Measurements from ENCODE around the gene F2R. TPM values are rescaled to one million over a fixed set of nuclear protein-coding genes. Genes with fewer than 3 reads are reported as not detected.

F2R gene
- total and polyA plus RNA-seq, 2 donors: 3.7 to 6.7 TPM

DNA sequence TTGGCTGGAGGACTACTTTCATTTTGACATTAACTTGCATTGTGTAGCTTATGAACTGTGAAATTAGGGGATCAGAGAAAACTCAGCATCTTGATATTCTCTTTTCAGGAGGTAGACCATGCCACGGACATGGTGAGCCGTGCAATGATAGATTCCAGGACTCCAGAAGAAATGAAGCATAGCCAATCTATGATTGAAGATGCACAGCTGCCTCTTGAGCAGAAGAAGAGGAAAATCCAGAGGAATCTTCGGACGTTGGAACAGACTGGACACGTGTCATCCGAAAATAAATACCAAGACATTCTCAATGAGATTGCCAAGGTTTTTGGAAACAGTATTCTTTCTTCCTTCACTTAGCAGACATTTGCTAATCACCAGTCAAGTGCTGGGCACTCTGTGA is 20.6 kb upstream of the F2R start:
- no peak for DNase-seq (ENCODE audit: low read depth in 6 of 9, low spot score in 9 of 9)
- Histone ChIP-seq H3K4me3 (ENCODE audit: low read length in 2 of 2) (no peak overlapping the region), H3K27ac (ENCODE audit: low read depth in 1 of 2, low read length in 1 of 2) (no peak overlapping the region), H3K27me3 (ENCODE audit: control insufficient read depth in 2 of 2, insufficient read depth in 1 of 2, low read length in 1 of 2) (no peaks in the 10 kb centered on the region), H3K4me1 (ENCODE audit: control insufficient read depth in 2 of 2, insufficient read depth in 2 of 2, low read length in 2 of 2) (no peaks in the 10 kb centered on the region), H3K36me3 (ENCODE audit: control insufficient read depth in 2 of 2, insufficient read depth in 2 of 2, low read length in 1 of 2) (peaks cover 0 to 9% of the 10 kb centered on the region in 2 donors), H3K9me3 (ENCODE audit: control insufficient read depth in 2 of 2, insufficient read depth in 1 of 2, low read length in 1 of 2) (no peaks in the 10 kb centered on the region)
- WGBS: 96% methylated on average over 6 of the region's 6 CpGs

- no peaks in the 10 kb centered on the region for H3K27me3 ChIP-seq (ENCODE audit: control insufficient read depth in 2 of 2, insufficient read depth in 1 of 2, low read length in 1 of 2)
- 100% methylated on average over 1 of the region's 1 CpG for WGBS
- peaks cover 0 to 15% of the 10 kb centered on the region in 2 donors for H3K36me3 ChIP-seq (ENCODE audit: control insufficient read depth in 2 of 2, insufficient read depth in 2 of 2, low read length in 1 of 2)
- DNase-seq (ENCODE audit: low read depth in 6 of 9, low spot score in 9 of 9): no peak
- H3K9me3 ChIP-seq (ENCODE audit: control insufficient read depth in 2 of 2, insufficient read depth in 1 of 2, low read length in 1 of 2): no peaks in the 10 kb centered on the region
- H3K4me1 ChIP-seq (ENCODE audit: control insufficient read depth in 2 of 2, insufficient read depth in 2 of 2, low read length in 2 of 2): no peaks in the 10 kb centered on the region
- H3K4me3 ChIP-seq (ENCODE audit: low read length in 2 of 2): no peak overlapping the region
- no peak overlapping the region for H3K27ac ChIP-seq (ENCODE audit: low read depth in 1 of 2, low read length in 1 of 2)
These were observed 19.7 kb upstream of the F2R start for GRCh38 chr5:76696251-76696650.

GRCh38 chr5:76697670-76698069 is 18.3 kb upstream of the F2R start:
- no peaks in the 10 kb centered on the region for H3K9me3 ChIP-seq (ENCODE audit: control insufficient read depth in 2 of 2, insufficient read depth in 1 of 2, low read length in 1 of 2)
- no peak overlapping the region for H3K27ac ChIP-seq (ENCODE audit: low read depth in 1 of 2, low read length in 1 of 2)
- H3K36me3 ChIP-seq (ENCODE audit: control insufficient read depth in 2 of 2, insufficient read depth in 2 of 2, low read length in 1 of 2): peaks cover 0 to 17% of the 10 kb centered on the region in 2 donors
- no peaks in the 10 kb centered on the region for H3K4me1 ChIP-seq (ENCODE audit: control insufficient read depth in 2 of 2, insufficient read depth in 2 of 2, low read length in 2 of 2)
- H3K4me3 ChIP-seq (ENCODE audit: low read length in 2 of 2): no peak overlapping the region
- no peak for DNase-seq (ENCODE audit: low read depth in 6 of 9, low spot score in 9 of 9)
- WGBS: 96% methylated on average over 5 of the region's 5 CpGs
- no peaks in the 10 kb centered on the region for H3K27me3 ChIP-seq (ENCODE audit: control insufficient read depth in 2 of 2, insufficient read depth in 1 of 2, low read length in 1 of 2)

DNA sequence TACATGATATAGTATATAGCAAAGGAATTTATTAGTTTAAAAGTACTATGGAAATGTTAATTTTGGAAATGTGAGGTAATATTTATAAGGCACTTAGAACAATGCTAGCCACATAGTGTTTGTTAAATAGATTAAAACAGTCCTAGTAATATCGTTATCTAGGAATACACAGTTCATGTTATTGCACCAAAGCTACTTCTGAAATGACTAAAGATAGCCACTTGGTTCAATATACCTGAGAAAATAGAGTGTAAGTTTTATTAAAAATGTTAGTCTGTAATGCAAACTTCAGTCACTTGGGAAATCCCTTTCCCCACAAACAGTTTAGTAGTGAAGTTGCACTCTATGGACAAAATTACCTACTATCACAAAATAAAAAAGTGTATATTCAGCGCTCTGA is 15.4 kb upstream of the F2R start:
- H3K27ac ChIP-seq (ENCODE audit: low read depth in 1 of 2, low read length in 1 of 2): no peak overlapping the region
- H3K27me3 ChIP-seq (ENCODE audit: control insufficient read depth in 2 of 2, insufficient read depth in 1 of 2, low read length in 1 of 2): no peaks in the 10 kb centered on the region
- H3K4me3 ChIP-seq (ENCODE audit: low read length in 2 of 2): no peak overlapping the region
- no peaks in the 10 kb centered on the region for H3K4me1 ChIP-seq (ENCODE audit: control insufficient read depth in 2 of 2, insufficient read depth in 2 of 2, low read length in 2 of 2)
- H3K9me3 ChIP-seq (ENCODE audit: control insufficient read depth in 2 of 2, insufficient read depth in 1 of 2, low read length in 1 of 2): no peaks in the 10 kb centered on the region
- H3K36me3 ChIP-seq (ENCODE audit: control insufficient read depth in 2 of 2, insufficient read depth in 2 of 2, low read length in 1 of 2): peaks cover 0 to 15% of the 10 kb centered on the region in 2 donors
- 96% methylated on average over 2 of the region's 2 CpGs for WGBS
- no peak for DNase-seq (ENCODE audit: low read depth in 6 of 9, low spot score in 9 of 9)

- Histone ChIP-seq H3K4me1 (ENCODE audit: control insufficient read depth in 2 of 2, insufficient read depth in 2 of 2, low read length in 2 of 2) (no peaks in the 10 kb centered on the region), H3K27me3 (ENCODE audit: control insufficient read depth in 2 of 2, insufficient read depth in 1 of 2, low read length in 1 of 2) (no peaks in the 10 kb centered on the region), H3K27ac (ENCODE audit: low read depth in 1 of 2, low read length in 1 of 2) (no peak overlapping the region), H3K36me3 (ENCODE audit: control insufficient read depth in 2 of 2, insufficient read depth in 2 of 2, low read length in 1 of 2) (peaks cover 0 to 10% of the 10 kb centered on the region in 2 donors), H3K9me3 (ENCODE audit: control insufficient read depth in 2 of 2, insufficient read depth in 1 of 2, low read length in 1 of 2) (no peaks in the 10 kb centered on the region), H3K4me3 (ENCODE audit: low read length in 2 of 2) (no peak overlapping the region)
- WGBS: 92% methylated on average over 2 of the region's 2 CpGs
- DNase-seq (ENCODE audit: low read depth in 6 of 9, low spot score in 9 of 9): no peak
These were observed 14.6 kb upstream of the F2R start for GRCh38 chr5:76701298-76701697.

DNA sequence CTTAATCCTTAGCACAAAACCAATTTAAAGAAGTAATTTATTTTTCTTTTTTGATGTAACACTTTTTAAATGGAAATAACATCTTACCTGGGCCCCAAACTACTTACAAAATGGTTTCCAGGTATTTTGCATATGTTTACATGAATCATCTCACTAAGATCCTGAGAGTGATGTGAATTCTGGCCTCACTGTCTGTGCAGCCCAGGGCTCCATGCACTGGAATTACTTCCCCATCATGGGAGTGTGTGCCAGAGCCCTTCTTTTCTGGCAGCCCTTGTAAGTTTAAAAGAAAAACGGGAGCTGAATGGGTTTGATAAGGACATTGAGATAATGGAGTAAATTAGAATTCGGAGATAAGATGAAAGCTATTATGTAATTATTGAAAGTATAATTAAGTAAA is 12.2 kb upstream of the F2R start:
- Histone ChIP-seq H3K36me3 (ENCODE audit: control insufficient read depth in 2 of 2, insufficient read depth in 2 of 2, low read length in 1 of 2) (peaks cover 0 to 8% of the 10 kb centered on the region in 2 donors), H3K27me3 (ENCODE audit: control insufficient read depth in 2 of 2, insufficient read depth in 1 of 2, low read length in 1 of 2) (no peaks in the 10 kb centered on the region), H3K9me3 (ENCODE audit: control insufficient read depth in 2 of 2, insufficient read depth in 1 of 2, low read length in 1 of 2) (no peaks in the 10 kb centered on the region), H3K27ac (ENCODE audit: low read depth in 1 of 2, low read length in 1 of 2) (no peak overlapping the region), H3K4me1 (ENCODE audit: control insufficient read depth in 2 of 2, insufficient read depth in 2 of 2, low read length in 2 of 2) (no peaks in the 10 kb centered on the region), H3K4me3 (ENCODE audit: low read length in 2 of 2) (no peak overlapping the region)
- DNase-seq (ENCODE audit: low read depth in 6 of 9, low spot score in 9 of 9): no peak
- WGBS: 95% methylated on average over 2 of the region's 2 CpGs

DNA sequence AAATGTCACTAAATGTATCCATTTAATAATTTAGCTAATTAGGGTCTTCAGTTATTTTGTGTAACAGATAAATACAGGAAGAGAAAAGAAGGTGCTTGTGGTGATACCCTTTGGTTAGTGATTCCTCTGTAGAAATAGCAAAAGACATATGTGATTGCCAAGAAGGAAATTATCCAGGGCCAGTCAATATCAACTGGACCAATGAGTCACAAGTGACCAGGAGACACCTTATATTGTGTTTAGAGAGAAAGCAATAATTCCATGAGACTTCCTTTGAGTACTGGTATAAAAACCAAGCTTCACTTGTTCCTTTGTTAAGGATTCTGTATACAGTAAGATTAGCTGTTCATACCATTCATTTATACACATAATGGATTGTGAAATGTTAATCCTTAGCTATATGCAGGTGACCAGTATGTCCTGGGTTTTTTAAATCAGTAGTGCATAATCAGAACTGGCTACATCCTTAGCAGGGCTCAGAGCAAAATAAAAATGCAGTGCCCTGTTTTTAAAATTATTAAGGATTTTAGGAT is 11.7 kb upstream of the F2R start:
- H3K27me3 ChIP-seq (ENCODE audit: control insufficient read depth in 2 of 2, insufficient read depth in 1 of 2, low read length in 1 of 2): no peaks in the 10 kb centered on the region
- no peak overlapping the region for H3K4me3 ChIP-seq (ENCODE audit: low read length in 2 of 2)
- H3K9me3 ChIP-seq (ENCODE audit: control insufficient read depth in 2 of 2, insufficient read depth in 1 of 2, low read length in 1 of 2): no peaks in the 10 kb centered on the region
- no peaks in the 10 kb centered on the region for H3K4me1 ChIP-seq (ENCODE audit: control insufficient read depth in 2 of 2, insufficient read depth in 2 of 2, low read length in 2 of 2)
- H3K27ac ChIP-seq (ENCODE audit: low read depth in 1 of 2, low read length in 1 of 2): no peak overlapping the region
- DNase-seq (ENCODE audit: low read depth in 6 of 9, low spot score in 9 of 9): no peak
- peaks cover 0 to 8% of the 10 kb centered on the region in 2 donors for H3K36me3 ChIP-seq (ENCODE audit: control insufficient read depth in 2 of 2, insufficient read depth in 2 of 2, low read length in 1 of 2)

DNA sequence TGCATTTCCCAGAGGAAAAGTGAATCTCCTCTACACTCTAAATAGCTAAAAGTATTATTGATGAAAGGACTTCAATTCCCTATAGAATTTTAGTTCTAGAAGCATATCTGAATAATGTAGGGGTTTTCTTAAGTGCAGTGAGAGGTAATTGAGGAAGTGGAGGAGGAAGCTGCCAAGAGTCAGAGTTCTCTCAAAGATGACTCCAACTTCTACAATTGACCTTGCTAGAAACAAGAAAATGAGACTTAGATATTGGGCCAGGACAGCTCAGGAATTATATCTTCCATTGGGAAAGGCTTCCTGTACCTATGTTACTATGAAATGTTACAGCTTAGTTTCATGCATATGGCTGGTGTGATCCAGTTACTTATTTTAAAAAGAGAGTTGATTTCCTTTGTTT is 10.4 kb upstream of the F2R start:
- Histone ChIP-seq H3K27me3 (ENCODE audit: control insufficient read depth in 2 of 2, insufficient read depth in 1 of 2, low read length in 1 of 2) (no peaks in the 10 kb centered on the region), H3K4me3 (ENCODE audit: low read length in 2 of 2) (no peak overlapping the region), H3K36me3 (ENCODE audit: control insufficient read depth in 2 of 2, insufficient read depth in 2 of 2, low read length in 1 of 2) (peaks cover 0 to 8% of the 10 kb centered on the region in 2 donors), H3K9me3 (ENCODE audit: control insufficient read depth in 2 of 2, insufficient read depth in 1 of 2, low read length in 1 of 2) (no peaks in the 10 kb centered on the region), H3K4me1 (ENCODE audit: control insufficient read depth in 2 of 2, insufficient read depth in 2 of 2, low read length in 2 of 2) (no peaks in the 10 kb centered on the region), H3K27ac (ENCODE audit: low read depth in 1 of 2, low read length in 1 of 2) (no peak overlapping the region)
- no peak for DNase-seq (ENCODE audit: low read depth in 6 of 9, low spot score in 9 of 9)

DNA sequence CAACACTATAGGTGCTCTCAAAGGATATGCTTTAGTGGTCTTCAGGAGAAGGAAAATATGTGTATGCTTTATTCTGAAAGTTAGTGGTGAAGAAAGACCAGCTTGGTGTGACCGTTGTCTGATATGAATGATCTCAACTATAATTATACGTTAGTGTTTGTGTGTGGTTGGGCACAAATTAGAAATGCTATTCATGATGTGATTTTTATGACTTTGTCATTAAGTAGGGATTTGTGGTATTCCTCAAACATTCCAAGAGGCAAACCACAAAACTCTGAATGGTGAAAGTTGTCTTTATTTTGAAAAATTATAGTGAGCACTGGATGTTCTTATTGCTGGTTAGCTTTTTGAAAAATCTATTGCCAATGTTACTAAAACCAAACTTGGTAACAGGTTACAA is 6.2 kb upstream of the F2R start:
- Histone ChIP-seq H3K4me3 (ENCODE audit: low read length in 2 of 2) (no peak overlapping the region), H3K27ac (ENCODE audit: low read depth in 1 of 2, low read length in 1 of 2) (no peak overlapping the region), H3K27me3 (ENCODE audit: control insufficient read depth in 2 of 2, insufficient read depth in 1 of 2, low read length in 1 of 2) (peaks cover 5 to 16% of the 10 kb centered on the region in 2 donors), H3K9me3 (ENCODE audit: control insufficient read depth in 2 of 2, insufficient read depth in 1 of 2, low read length in 1 of 2) (peaks cover 0 to 4% of the 10 kb centered on the region in 2 donors), H3K4me1 (ENCODE audit: control insufficient read depth in 2 of 2, insufficient read depth in 2 of 2, low read length in 2 of 2) (peaks cover 1 to 4% of the 10 kb centered on the region in 2 donors), H3K36me3 (ENCODE audit: control insufficient read depth in 2 of 2, insufficient read depth in 2 of 2, low read length in 1 of 2) (no peaks in the 10 kb centered on the region)
- DNase-seq (ENCODE audit: low read depth in 6 of 9, low spot score in 9 of 9): no peak
- WGBS: 99% methylated on average over 2 of the region's 2 CpGs

DNA sequence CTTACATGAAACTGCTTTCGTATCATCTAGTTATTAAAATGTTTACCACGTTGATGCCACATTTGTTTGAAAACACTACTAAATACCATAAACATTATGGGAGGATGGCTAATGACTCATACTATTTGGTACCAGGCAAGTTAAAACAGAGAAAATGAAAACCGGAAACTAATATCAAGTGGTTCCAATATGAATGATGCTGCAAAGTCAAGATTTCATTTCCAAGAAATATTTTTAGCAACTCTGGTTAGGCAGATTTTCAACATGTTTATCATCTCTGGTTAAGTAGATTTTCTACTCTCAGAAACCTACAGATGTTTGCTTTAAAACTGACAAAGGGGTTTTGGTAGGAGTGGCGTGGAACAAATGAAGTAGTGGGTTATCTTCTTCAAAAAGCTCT is 4.9 kb upstream of the F2R start:
- 88% methylated on average over 4 of the region's 4 CpGs for WGBS
- no peak for DNase-seq (ENCODE audit: low read depth in 6 of 9, low spot score in 9 of 9)
- no peak overlapping the region for H3K27ac ChIP-seq (ENCODE audit: low read depth in 1 of 2, low read length in 1 of 2)
- peaks cover 0 to 6% of the 10 kb centered on the region in 2 donors for H3K9me3 ChIP-seq (ENCODE audit: control insufficient read depth in 2 of 2, insufficient read depth in 1 of 2, low read length in 1 of 2)
- H3K27me3 ChIP-seq (ENCODE audit: control insufficient read depth in 2 of 2, insufficient read depth in 1 of 2, low read length in 1 of 2): peaks cover 14 to 27% of the 10 kb centered on the region in 2 donors
- H3K36me3 ChIP-seq (ENCODE audit: control insufficient read depth in 2 of 2, insufficient read depth in 2 of 2, low read length in 1 of 2): no peaks in the 10 kb centered on the region
- peaks cover 8 to 12% of the 10 kb centered on the region in 2 donors for H3K4me1 ChIP-seq (ENCODE audit: control insufficient read depth in 2 of 2, insufficient read depth in 2 of 2, low read length in 2 of 2)
- no peak overlapping the region for H3K4me3 ChIP-seq (ENCODE audit: low read length in 2 of 2)

Data from thymus (tissue), 11 donors.